GM12801 (cell line): ENCODE data around the gene AKAP7.

Experiments used
- CTCF ChIP-seq: IDR thresholded peaks from one replicate; pipeline ENCODE4 v1.5.1; 2011; ENCODE audit warnings: control low read depth; ENCODE audit not compliant: insufficient read length; ENCODE audit errors: extremely low read depth

AKAP7 gene

GRCh38 chr6:131136021-131136786, 937 bp downstream of the AKAP7 start:
- TF ChIP-seq CTCF = no peak

- no peak for TF ChIP-seq CTCF
Observed at GRCh38 chr6:131139599-131139998, 4.3 kb downstream of the AKAP7 start.

GRCh38 chr6:131143319-131143718, 8.1 kb downstream of the AKAP7 start:
- no peak for TF ChIP-seq CTCF

DNA sequence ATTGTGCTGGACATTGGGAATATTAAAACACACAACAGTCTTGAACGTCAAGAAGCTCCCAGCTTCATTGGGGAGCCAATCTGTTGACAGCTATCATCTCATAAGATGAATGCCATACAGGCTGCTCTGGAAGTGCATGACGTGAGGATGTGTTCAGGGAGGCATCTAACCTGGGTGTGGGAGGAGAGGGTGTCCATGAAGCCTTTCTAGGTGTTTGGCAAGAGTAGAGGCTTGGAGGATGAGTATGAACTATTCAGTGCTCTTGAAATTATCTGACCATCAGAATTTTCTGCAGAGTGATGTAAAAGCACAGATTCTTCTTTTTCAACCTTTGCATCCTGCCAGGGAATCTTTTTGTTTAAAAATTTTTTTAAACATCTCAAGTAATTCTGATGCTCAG, 11.6 kb downstream of the AKAP7 start:
- no peak for TF ChIP-seq CTCF

DNA sequence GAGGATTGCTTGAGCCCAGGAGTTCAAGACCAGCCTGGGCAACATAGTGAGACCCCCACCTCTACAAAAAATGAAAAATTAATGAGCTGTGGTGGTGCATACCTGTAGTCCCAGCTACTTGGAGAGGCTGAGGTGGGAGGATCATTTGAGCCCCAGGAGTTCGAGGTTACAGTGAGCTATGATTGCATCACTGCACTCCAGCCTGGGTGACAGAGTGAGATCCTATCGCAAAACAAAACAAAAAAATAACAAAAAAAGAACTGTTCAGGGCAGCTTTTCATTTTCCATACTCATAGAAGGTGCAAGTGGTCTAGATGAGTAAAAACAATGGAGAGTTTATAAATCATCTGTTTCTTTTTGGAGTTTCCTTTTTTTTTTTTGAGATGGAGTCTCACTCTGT, 21.1 kb downstream of the AKAP7 start:
- TF ChIP-seq CTCF = no peak

GRCh38 chr6:131159578-131159977, 24.3 kb downstream of the AKAP7 start:
- TF ChIP-seq CTCF = no peak

DNA sequence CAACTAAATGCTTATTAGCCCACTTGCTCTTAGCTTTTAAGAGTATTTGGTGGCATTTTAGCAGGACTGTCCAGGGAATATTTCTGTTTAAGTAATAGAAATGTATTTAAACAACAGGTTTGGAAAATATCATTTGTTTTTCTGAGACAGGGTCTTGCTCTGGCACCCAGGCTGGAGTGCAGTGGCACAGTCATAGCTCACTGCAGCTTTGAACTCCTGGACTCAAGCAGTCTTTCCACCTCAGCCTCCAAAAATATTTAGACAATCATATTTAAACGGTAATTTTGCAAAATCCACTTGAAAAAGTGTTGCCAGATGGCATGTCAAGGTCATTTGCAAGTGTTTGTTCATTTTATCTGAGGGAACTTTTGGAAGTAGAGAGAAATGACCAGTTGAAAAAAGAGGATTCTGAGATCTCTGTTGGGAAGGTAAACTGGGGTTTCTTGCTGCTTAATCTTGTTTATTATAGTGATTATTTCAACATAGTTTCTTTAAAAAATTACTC, 25.0 kb downstream of the AKAP7 start:
- no peak for TF ChIP-seq CTCF

- TF ChIP-seq CTCF = no peak
Observed at GRCh38 chr6:131161987-131162386, 26.7 kb downstream of the AKAP7 start.
